ENCODE measurements around the gene ZBTB20. TPM values are rescaled to one million over a fixed set of nuclear protein-coding genes. Genes with fewer than 3 reads are reported as not detected.
"Not testable (repeated sequence)": the region's sequence is repeated elsewhere in the genome, so short reads cannot be mapped to it uniquely, and the experiment has no call there.

ZBTB20 gene
- 6.0 and 6.4 TPM in 2 replicates for total RNA-seq (2014; rRNA removed; shearing (Covaris generic))
- 0.30 and 0.86 TPM in 2 replicates for polyA plus RNA-seq (2015; cell fraction: cytosol; rRNA removed)
- polyA plus RNA-seq (2015; cell fraction: nucleus; rRNA removed) = 0.51 and 1.1 TPM in 2 replicates

- DNase-seq (ENCODE audit: low read depth) = peak; percentile 72
Measured at GRCh38 chr3:115146418-115147328, at the start of gene ZBTB20. ZBTB20 (minus strand) TSS chr3:115147288.

DNA sequence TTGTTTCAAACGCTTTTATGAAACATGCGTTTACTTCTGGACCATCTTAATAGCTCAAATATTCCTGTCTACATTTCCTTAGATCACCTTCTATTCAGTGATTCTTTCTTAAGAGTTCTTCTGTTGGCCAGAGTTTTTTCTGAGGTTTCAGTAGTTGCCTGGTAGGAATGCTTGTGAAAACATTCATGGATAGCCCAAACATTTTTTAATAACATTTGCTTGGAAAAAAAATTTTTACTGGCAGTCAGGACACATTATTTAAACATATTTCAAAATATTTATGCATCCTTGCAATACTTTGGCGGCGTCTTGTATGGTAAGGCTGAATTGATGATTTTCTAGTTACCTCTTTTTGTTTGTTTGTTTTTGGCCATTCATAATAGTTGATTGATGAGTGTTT is 47.4 kb upstream of the ZBTB20 start:
- DNase-seq (ENCODE audit: low read depth) = no peak

- DNase-seq (ENCODE audit: low read depth) = no peak
Measured at GRCh38 chr3:115190747-115191146, 43.7 kb upstream of the ZBTB20 start.

GRCh38 chr3:115187149-115187757 is 40.2 kb upstream of the ZBTB20 start:
- DNase-seq (ENCODE audit: low read depth) = no peak

- DNase-seq (ENCODE audit: low read depth) = peak; percentile 65
Measured at GRCh38 chr3:115186351-115187148, 39.5 kb upstream of the ZBTB20 start.

GRCh38 chr3:115184859-115185572 is 37.9 kb upstream of the ZBTB20 start:
- DNase-seq (ENCODE audit: low read depth) = not testable (repeated sequence)

- not testable (repeated sequence) for DNase-seq (ENCODE audit: low read depth)
Measured at GRCh38 chr3:115178930-115179329, 31.8 kb upstream of the ZBTB20 start.

DNA sequence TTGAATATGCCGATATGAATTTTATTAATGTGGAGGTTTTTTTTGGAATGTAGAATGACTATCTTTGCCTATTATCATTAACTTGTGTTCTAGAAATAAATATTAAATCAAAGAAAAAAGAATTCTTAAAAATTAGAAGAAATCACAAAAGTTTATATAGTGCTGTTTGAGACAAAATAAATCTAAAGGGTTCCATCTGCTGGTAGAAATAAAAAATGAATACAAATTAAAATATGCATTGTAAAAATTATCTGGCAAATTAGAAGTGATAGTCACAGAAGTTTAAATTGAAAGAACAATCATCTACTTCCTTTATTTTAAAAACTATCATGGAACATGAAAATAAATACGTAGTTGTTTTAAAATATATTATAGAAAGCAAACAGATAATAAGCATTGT is 22.7 kb upstream of the ZBTB20 start:
- no peak for DNase-seq (ENCODE audit: low read depth)

- DNase-seq (ENCODE audit: low read depth) = peak; percentile 47
Measured at GRCh38 chr3:115165701-115166100, 18.6 kb upstream of the ZBTB20 start.

- no peak for DNase-seq (ENCODE audit: low read depth)
Measured at GRCh38 chr3:115165266-115165665, 18.2 kb upstream of the ZBTB20 start.

- peak; percentile 28 for DNase-seq (ENCODE audit: low read depth)
Measured at GRCh38 chr3:115164374-115165221, 17.5 kb upstream of the ZBTB20 start.

DNA sequence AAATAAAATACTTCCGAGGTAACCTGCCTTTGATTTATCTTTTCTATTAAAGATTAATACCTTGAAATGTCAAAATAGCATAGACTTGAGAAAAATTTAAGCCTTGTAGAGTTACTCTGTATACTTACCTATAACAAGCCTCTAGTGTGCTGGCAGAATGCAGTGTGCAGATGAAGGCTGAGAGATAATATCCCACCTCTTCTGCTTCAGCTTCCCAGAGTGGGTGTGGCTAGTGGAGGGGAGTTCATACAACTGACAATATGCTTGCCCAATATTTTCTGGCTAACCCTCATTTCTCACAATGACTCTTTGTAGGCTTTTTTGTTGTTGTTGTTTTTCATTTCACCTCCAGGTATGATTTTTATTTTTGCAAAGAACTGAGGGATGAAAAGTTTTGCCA is 15.7 kb upstream of the ZBTB20 start:
- no peak for DNase-seq (ENCODE audit: low read depth)

DNA sequence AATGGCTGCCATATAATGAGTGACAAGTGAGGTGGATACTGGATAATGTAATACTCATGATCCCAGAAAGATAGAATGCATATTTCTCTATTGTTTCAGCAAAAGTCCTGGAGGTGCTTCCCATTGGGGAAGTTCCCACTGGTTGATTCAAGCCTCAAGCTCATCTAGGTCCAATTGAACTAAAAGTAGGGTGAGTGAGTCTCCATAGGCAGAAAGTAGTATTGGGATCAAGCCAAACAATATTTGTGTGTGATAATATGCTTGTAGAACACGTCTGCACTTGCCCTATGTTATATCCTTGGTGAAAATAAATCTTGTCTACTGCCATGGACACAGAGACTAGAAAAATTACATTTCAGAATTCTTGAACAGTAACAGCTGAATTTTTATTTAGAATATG is 14.8 kb upstream of the ZBTB20 start:
- no peak for DNase-seq (ENCODE audit: low read depth)

DNA sequence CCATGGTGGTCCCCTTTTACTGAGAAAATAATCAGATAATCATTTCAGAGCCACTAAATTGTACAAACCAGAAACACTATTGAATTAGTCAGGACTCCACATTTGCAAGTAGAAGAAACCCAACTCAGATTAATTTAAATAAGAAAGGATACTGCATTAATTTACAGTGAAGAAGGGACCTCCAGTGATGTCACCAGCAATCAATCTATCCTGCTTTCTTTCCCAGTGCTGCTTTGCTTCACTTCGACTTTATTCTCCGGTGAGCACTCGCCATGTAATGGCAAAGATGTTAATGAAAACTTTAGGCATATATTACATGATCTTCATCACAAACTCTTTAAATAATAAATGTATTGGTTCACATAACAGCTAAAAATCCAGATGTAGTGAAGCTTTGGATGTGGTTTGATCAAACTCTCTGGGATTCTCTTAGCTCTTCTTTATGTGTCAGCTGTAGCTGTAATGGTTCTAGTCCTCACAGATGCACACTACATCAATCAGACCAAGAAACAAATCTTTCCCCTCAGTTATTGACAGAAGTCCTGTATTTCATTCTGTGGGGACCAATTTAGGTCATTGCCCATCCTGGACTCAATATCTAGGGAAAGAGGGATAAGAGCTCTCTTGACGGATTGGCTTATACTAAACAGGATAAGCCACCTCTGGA is 14.2 kb upstream of the ZBTB20 start:
- no peak for DNase-seq (ENCODE audit: low read depth)

- DNase-seq (ENCODE audit: low read depth) = no peak
Measured at GRCh38 chr3:115160295-115160694, 13.2 kb upstream of the ZBTB20 start.

GRCh38 chr3:115156046-115156654 is 9.1 kb upstream of the ZBTB20 start:
- DNase-seq (ENCODE audit: low read depth) = peak; percentile 65

- no peak for DNase-seq (ENCODE audit: low read depth)
Measured at GRCh38 chr3:115154611-115155010, 7.5 kb upstream of the ZBTB20 start.

- DNase-seq (ENCODE audit: low read depth) = no peak
Measured at GRCh38 chr3:115151921-115152320, 4.8 kb upstream of the ZBTB20 start.
